H9 (cell line): Measurements from ENCODE around the gene SPN. TPM values are rescaled to one million over a fixed set of nuclear protein-coding genes. Genes with fewer than 3 reads are reported as not detected.
A peak's percentile ranks its signal among the peaks of the same experiment; 100 is the strongest.

ENCODE experiments used
- DNase-seq: peaks from one replicate; pipeline ENCODE4 v3.0.0-alpha.2; 2017
- H2AFZ ChIP-seq: one replicate; pipeline ENCODE4 v1.6.1; 2013; ENCODE audit warnings: mild to moderate bottlenecking, low read length, control low read depth, moderate library complexity
- H2AK5ac ChIP-seq: 2 replicates; pipeline ENCODE4 v1.6.1; 2013; ENCODE audit warnings: low read length, control low read depth, mixed read lengths; ENCODE audit not compliant: insufficient read length
- H2BK120ac ChIP-seq: one replicate; pipeline ENCODE4 v1.6.1; 2013; ENCODE audit warnings: low read depth, mild to moderate bottlenecking, low read length, control low read depth, inconsistent platforms; ENCODE audit not compliant: poor library complexity, severe bottlenecking
- H2BK12ac ChIP-seq: 2 replicates; pipeline ENCODE4 v1.6.1; 2013; ENCODE audit warnings: low read length, control low read depth, mixed read lengths, low read depth; ENCODE audit not compliant: insufficient read length
- H2BK15ac ChIP-seq: 2 replicates; pipeline ENCODE4 v1.6.1; 2013; ENCODE audit warnings: low read depth, low read length, control low read depth
- H2BK20ac ChIP-seq: one replicate; pipeline ENCODE4 v1.6.1; 2013; ENCODE audit warnings: low read depth, mild to moderate bottlenecking, low read length, control low read depth, inconsistent platforms; ENCODE audit not compliant: poor library complexity, severe bottlenecking
- H2BK5ac ChIP-seq: 2 replicates; pipeline ENCODE4 v1.6.1; 2013; ENCODE audit warnings: low read length, control low read depth, mixed read lengths; ENCODE audit not compliant: insufficient read length
- H3K14ac ChIP-seq: 2 replicates; pipeline ENCODE4 v1.6.1; 2013; ENCODE audit warnings: low read length, control low read depth; ENCODE audit not compliant: insufficient read depth
- H3K18ac ChIP-seq: 2 replicates; pipeline ENCODE4 v1.6.1; 2013; ENCODE audit warnings: low read depth, mild to moderate bottlenecking, mixed read lengths, low read length, control low read depth; ENCODE audit not compliant: insufficient read length
- H3K23ac ChIP-seq: 2 replicates; pipeline ENCODE4 v1.6.1; 2013; ENCODE audit warnings: low read length, control low read depth, mixed read lengths, low read depth; ENCODE audit not compliant: insufficient read length
- H3K23me2 ChIP-seq: 2 replicates; pipeline ENCODE4 v1.6.1; 2013; ENCODE audit warnings: low read depth, mild to moderate bottlenecking, mixed read lengths, low read length, control low read depth; ENCODE audit not compliant: insufficient read length, poor library complexity, severe bottlenecking
- H3K27ac ChIP-seq: 2 replicates; pipeline ENCODE4 v1.5.1; 2013; ENCODE audit warnings: low read length, control low read depth, mixed read lengths, low read depth; ENCODE audit not compliant: insufficient read length
- H3K27me3 ChIP-seq: 2 replicates; pipeline ENCODE4 v1.6.1; 2013; ENCODE audit warnings: low read length, control low read depth, inconsistent platforms; ENCODE audit not compliant: insufficient read depth
- H3K4ac ChIP-seq: 2 replicates; pipeline ENCODE4 v1.6.1; 2013; ENCODE audit warnings: low read depth, mild to moderate bottlenecking, control low read depth, inconsistent platforms, low read length, moderate library complexity
- H3K4me1 ChIP-seq: 2 replicates; pipeline ENCODE4 v1.6.1; 2013; ENCODE audit warnings: low read length, control low read depth, inconsistent platforms; ENCODE audit not compliant: insufficient read depth
- H3K4me2 ChIP-seq: 2 replicates; pipeline ENCODE4 v1.6.1; 2013; ENCODE audit warnings: low read length, control low read depth, mixed read lengths; ENCODE audit not compliant: insufficient read length, insufficient read depth
- H3K56ac ChIP-seq: 2 replicates; pipeline ENCODE4 v1.6.1; 2013; ENCODE audit warnings: low read depth, mild to moderate bottlenecking, mixed read lengths, low read length, control low read depth; ENCODE audit not compliant: insufficient read length
- H3K79me1 ChIP-seq: 2 replicates; pipeline ENCODE4 v1.6.1; 2013; ENCODE audit warnings: low read depth, mild to moderate bottlenecking, moderate library complexity, low read length, control low read depth, inconsistent platforms; ENCODE audit not compliant: insufficient read depth, poor library complexity, severe bottlenecking
- H3K79me2 ChIP-seq: 2 replicates; pipeline ENCODE4 v1.6.1; 2013; ENCODE audit warnings: low read length, control low read depth, inconsistent platforms; ENCODE audit not compliant: insufficient read depth
- H3K9ac ChIP-seq: 2 replicates; pipeline ENCODE4 v1.6.1; 2013; ENCODE audit warnings: low read length, control low read depth, mixed read lengths; ENCODE audit not compliant: insufficient read length; ENCODE audit errors: extremely low read depth
- H3K9me3 ChIP-seq: one replicate; pipeline ENCODE4 v1.6.1; 2013; ENCODE audit warnings: low read depth, low read length, inconsistent platforms; ENCODE audit not compliant: control insufficient read depth
- H3T11ph ChIP-seq: one replicate; pipeline ENCODE4 v1.6.1; 2013; ENCODE audit warnings: mild to moderate bottlenecking, low read length, control low read depth, inconsistent platforms
- H4K20me1 ChIP-seq: one replicate; pipeline ENCODE4 v1.6.1; 2013; ENCODE audit not compliant: control insufficient read depth, insufficient read length, insufficient read depth
- H4K5ac ChIP-seq: 2 replicates; pipeline ENCODE4 v1.6.1; 2013; ENCODE audit warnings: low read depth, mild to moderate bottlenecking, mixed read lengths, low read length, control low read depth; ENCODE audit not compliant: insufficient read length
- H4K8ac ChIP-seq: replicated peaks from 2 replicates; pipeline ENCODE4 v1.6.1; 2013; ENCODE audit warnings: low read length, control low read depth, mixed read lengths, low read depth; ENCODE audit not compliant: insufficient read length
- H4K91ac ChIP-seq: 2 replicates; pipeline ENCODE4 v1.6.1; 2013; ENCODE audit warnings: low read depth, mild to moderate bottlenecking, moderate library complexity, mixed read lengths, low read length, control low read depth; ENCODE audit not compliant: insufficient read length
- H3K27ac Mint-ChIP-seq, 3 experiments: 2 replicates in 2 of 3; 3 replicates in 1 of 3; pipeline ENCODE4 v1.8.0; 2020 to 2021; ENCODE audit warnings: mixed read lengths in 3 of 3, mild to moderate bottlenecking in 1 of 3, moderate library complexity in 1 of 3
- H3K27me3 Mint-ChIP-seq: 2 replicates; pipeline ENCODE4 v1.8.0; 2021; ENCODE audit warnings: low read depth, mild to moderate bottlenecking, moderate library complexity, mixed read lengths
- H3K36me3 Mint-ChIP-seq, 3 experiments: 2 replicates in 2 of 3; 3 replicates in 1 of 3; pipeline ENCODE4 v1.8.0; 2020 to 2021; ENCODE audit warnings: low read depth in 3 of 3, mixed read lengths in 3 of 3; ENCODE audit not compliant: insufficient read depth in 1 of 3
- H3K4me1 Mint-ChIP-seq, 2 experiments: 2 replicates each; pipeline ENCODE4 v1.8.0; 2020; ENCODE audit warnings: mixed read lengths in 2 of 2
- H3K4me3 Mint-ChIP-seq, 2 experiments: 2 replicates in 1 of 2; 3 replicates in 1 of 2; pipeline ENCODE4 v1.8.0; 2020 to 2021; ENCODE audit warnings: mild to moderate bottlenecking in 2 of 2, mixed read lengths in 2 of 2, moderate library complexity in 1 of 2
- H3K9me3 Mint-ChIP-seq, 2 experiments: 2 replicates in 1 of 2; 3 replicates in 1 of 2; pipeline ENCODE4 v1.8.0; 2020; ENCODE audit warnings: mild to moderate bottlenecking in 2 of 2, mixed read lengths in 2 of 2, moderate library complexity in 1 of 2
- CTCF ChIP-seq: fragments of 200-600 bp; sonication (generic); conservative IDR thresholded peaks from 3 replicates; pipeline ENCODE4 v1.8.0; 2021; ENCODE audit warnings: antibody characterized with exemption, mild to moderate bottlenecking
- WGBS: extraction: QIAGEN DNeasy Blood & Tissue Kit; methylation state at CpG from one replicate; pipeline ENCODE4 v1.1.7; 2013; ENCODE audit warnings: missing lambda C conversion rate, low lambda C conversion rate, mixed read lengths; ENCODE audit not compliant: insufficient read length; ENCODE audit errors: extremely low coverage; 5-methylcytosine and 5-hydroxymethylcytosine counted together
- total RNA-seq: library from RNA; stranded (reverse); gene quantifications from 2 replicates; pipeline ENCODE4 v1.2.1, GENCODE V29; 2021

The SPN gene
- total RNA-seq, 1 experiment from 2014 or later: 0.77 TPM

- Histone ChIP-seq H3K18ac (no peak overlapping the region), H2BK15ac (no peak overlapping the region), H2AK5ac (no peak overlapping the region), H2BK12ac (no peak overlapping the region), H3K56ac (no peak overlapping the region), H4K5ac (no peak overlapping the region), H4K20me1 (no peaks in the 10 kb centered on the region), H3K4ac (no peak overlapping the region), H3K79me2 (no peaks in the 10 kb centered on the region), H3K9ac (no peak overlapping the region), H3K4me1 (no peaks in the 10 kb centered on the region; the same call in 1 of the 2 replicates), H3K23me2 (no peaks in the 10 kb centered on the region), H2BK120ac (no peak overlapping the region), H3K27ac (peak overlapping the region; percentile 25), H4K91ac (no peak overlapping the region), H3K23ac (no peak overlapping the region), H4K8ac (no peak overlapping the region), H3T11ph (no peak overlapping the region), H3K9me3 (no peaks in the 10 kb centered on the region), H2AFZ (no peak overlapping the region), H3K14ac (no peak overlapping the region), H2BK20ac (no peak overlapping the region), H3K27me3 (no peaks in the 10 kb centered on the region), H3K4me2 (no peak overlapping the region), H3K79me1 (no peaks in the 10 kb centered on the region), H2BK5ac (no peak overlapping the region)
- Mint-ChIP-seq H3K9me3 (peaks cover 6 to 13% of the 10 kb centered on the region in 2 experiments), H3K4me1 (peaks cover 29 to 31% of the 10 kb centered on the region in 2 experiments), H3K36me3 (peaks cover 14 to 17% (median 15%) of the 10 kb centered on the region in 3 experiments), H3K4me3 (peak overlapping the region in 1 of 2 experiments; percentile 36; a peak in 1 of 5 replicates), H3K27ac (peak overlapping the region in 2 of 3 experiments; percentile 44 to 82; a peak in 2 of 7 replicates), H3K27me3 (no peaks in the 10 kb centered on the region)
- WGBS: no CpG with 5 or more reads among the region's 13 CpGs
- DNase-seq: no peak
- TF ChIP-seq CTCF: no peak
Measured at GRCh38 chr16:29702269-29702668, 39.2 kb downstream of the SPN start.
